SK-N-SH treated with all-trans-retinoic acid at 6 μM for 48 hours (cell line): ENCODE measurements around the gene DPF3.
"Not testable (repeated sequence)": the region's sequence is repeated elsewhere in the genome, so short reads cannot be mapped to it uniquely, and the experiment has no call there.

ENCODE experiments used
- ATAC-seq: fragments of 200-7000 bp; cut with Tn5 transposase; 3 replicates; pipeline ENCODE4 v1.9.1; 2020; ENCODE audit warnings: mild to moderate bottlenecking, moderate library complexity
- ARNTL ChIP-seq: fragments of 450-650 bp; formaldehyde crosslinking; IDR thresholded peaks from 2 replicates; pipeline ENCODE4 v1.5.0; 2020; ENCODE audit warnings: low read depth, mild to moderate bottlenecking, moderate library complexity, borderline replicate concordance
- BACH2 ChIP-seq: fragments of 250-450 bp; sonication (Bioruptor Pico); IDR thresholded peaks from 2 replicates; pipeline ENCODE4 v1.9.0; 2021; ENCODE audit warnings: mild to moderate bottlenecking, borderline replicate concordance
- ESRRG ChIP-seq: fragments of 250-450 bp; sonication (Bioruptor Pico); IDR thresholded peaks from 2 replicates; pipeline ENCODE4 v1.6.1; 2021; ENCODE audit warnings: mild to moderate bottlenecking
- GLIS3 ChIP-seq: fragments of 250-450 bp; sonication (Bioruptor Pico); IDR thresholded peaks from 2 replicates; pipeline ENCODE4 v1.5.0; 2020; ENCODE audit warnings: mild to moderate bottlenecking, moderate library complexity
- ISL1 ChIP-seq: fragments of 250-450 bp; sonication (Bioruptor Pico); IDR thresholded peaks from 2 replicates; pipeline ENCODE4 v2.1.2; 2022; ENCODE audit warnings: mild to moderate bottlenecking, moderate library complexity
- OSR1 ChIP-seq: fragments of 250-450 bp; sonication (Bioruptor Pico); IDR thresholded peaks from 2 replicates; pipeline ENCODE4 v1.8.0; 2022; ENCODE audit warnings: moderate library complexity, mild to moderate bottlenecking, inconsistent platforms
- PPARA ChIP-seq: fragments of 250-450 bp; sonication (Bioruptor Pico); IDR thresholded peaks from 2 replicates; pipeline ENCODE4 v1.5.0; 2020; ENCODE audit warnings: mild to moderate bottlenecking, borderline replicate concordance
- RARB ChIP-seq: fragments of 250-450 bp; sonication (Bioruptor Pico); IDR thresholded peaks from 2 replicates; pipeline ENCODE4 v1.8.0; 2021; ENCODE audit warnings: mild to moderate bottlenecking, moderate library complexity
- SNAI2 ChIP-seq: fragments of 250-450 bp; sonication (Bioruptor Pico); IDR thresholded peaks from 2 replicates; pipeline ENCODE4 v1.5.0; 2020; ENCODE audit warnings: mild to moderate bottlenecking, moderate library complexity
- TCF4 ChIP-seq: fragments of 250-450 bp; sonication (Bioruptor Pico); IDR thresholded peaks from 2 replicates; pipeline ENCODE4 v1.8.0; 2021; ENCODE audit warnings: mild to moderate bottlenecking, moderate library complexity, borderline replicate concordance
- TOX ChIP-seq: fragments of 250-450 bp; sonication (Bioruptor Pico); IDR thresholded peaks from 2 replicates; pipeline ENCODE4 v1.8.0; 2021; ENCODE audit warnings: mild to moderate bottlenecking, moderate library complexity, borderline replicate concordance
- ZC3H10 ChIP-seq: fragments of 250-450 bp; sonication (Bioruptor Pico); IDR thresholded peaks from 2 replicates; pipeline ENCODE4 v1.5.1; 2021; ENCODE audit warnings: mild to moderate bottlenecking, moderate library complexity
- ZFP3 ChIP-seq: fragments of 250-450 bp; sonication (Bioruptor Pico); IDR thresholded peaks from 2 replicates; pipeline ENCODE4 v1.5.0; 2020; ENCODE audit warnings: mild to moderate bottlenecking, moderate library complexity
- ZFP30 ChIP-seq: fragments of 450-650 bp; formaldehyde crosslinking; IDR thresholded peaks from 2 replicates; pipeline ENCODE4 v1.5.0; 2022; ENCODE audit warnings: mild to moderate bottlenecking, moderate library complexity
- ZNF565 ChIP-seq: fragments of 450-650 bp; formaldehyde crosslinking; conservative IDR thresholded peaks from 2 replicates; pipeline ENCODE4 v1.5.0; 2020; ENCODE audit warnings: low read depth, mild to moderate bottlenecking, moderate library complexity
- ZNF70 ChIP-seq: fragments of 450-650 bp; formaldehyde crosslinking; IDR thresholded peaks from 2 replicates; pipeline ENCODE4 v1.5.0; 2020; ENCODE audit warnings: mild to moderate bottlenecking, moderate library complexity
- ZNF8 ChIP-seq: fragments of 450-650 bp; formaldehyde crosslinking; IDR thresholded peaks from 2 replicates; pipeline ENCODE4 v1.5.0; 2020; ENCODE audit warnings: mild to moderate bottlenecking, moderate library complexity
- TF ChIP-seq, protein P1 (sequence below): fragments of 250-450 bp; sonication (Bioruptor Pico); IDR thresholded peaks from 2 replicates; pipeline ENCODE4 v1.5.1; 2020; ENCODE audit warnings: low read depth, mild to moderate bottlenecking, moderate library complexity
- TF ChIP-seq, protein P2 (sequence below): fragments of 250-450 bp; sonication (Bioruptor Pico); IDR thresholded peaks from 2 replicates; pipeline ENCODE4 v1.5.0; 2020; ENCODE audit warnings: mild to moderate bottlenecking, moderate library complexity
- TF ChIP-seq, protein P3 (sequence below): fragments of 250-450 bp; sonication (Bioruptor Pico); IDR thresholded peaks from 2 replicates; pipeline ENCODE4 v1.5.1; 2021; ENCODE audit warnings: mild to moderate bottlenecking, moderate library complexity
- TF ChIP-seq, protein P4 (sequence below): fragments of 250-450 bp; sonication (Bioruptor Pico); IDR thresholded peaks from 2 replicates; pipeline ENCODE4 v1.8.0; 2021; ENCODE audit warnings: low read depth, mild to moderate bottlenecking, moderate library complexity, borderline replicate concordance

The DPF3 gene

DNA sequence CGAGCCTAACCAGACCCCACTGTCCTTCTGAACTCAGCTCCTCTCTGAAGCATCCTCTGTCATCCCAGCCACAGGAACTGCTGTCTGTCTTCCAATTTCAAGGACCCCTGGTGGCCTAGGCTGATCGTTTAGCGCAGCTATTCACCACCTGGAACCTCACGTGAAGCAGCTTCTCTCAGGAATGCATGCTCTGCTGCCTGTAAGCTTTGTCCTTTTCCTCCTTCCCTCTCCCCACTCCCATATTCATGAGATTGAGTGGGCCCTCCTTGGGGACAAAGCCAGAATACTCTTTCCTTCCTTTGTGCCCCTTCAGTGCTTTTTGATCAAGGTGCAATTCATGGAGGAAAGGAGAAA, 17.2 kb downstream of the DPF3 start:
- 0 out of 3 replicates have a peak, but pooled peaks have one; percentile 24 for ATAC-seq

DNA sequence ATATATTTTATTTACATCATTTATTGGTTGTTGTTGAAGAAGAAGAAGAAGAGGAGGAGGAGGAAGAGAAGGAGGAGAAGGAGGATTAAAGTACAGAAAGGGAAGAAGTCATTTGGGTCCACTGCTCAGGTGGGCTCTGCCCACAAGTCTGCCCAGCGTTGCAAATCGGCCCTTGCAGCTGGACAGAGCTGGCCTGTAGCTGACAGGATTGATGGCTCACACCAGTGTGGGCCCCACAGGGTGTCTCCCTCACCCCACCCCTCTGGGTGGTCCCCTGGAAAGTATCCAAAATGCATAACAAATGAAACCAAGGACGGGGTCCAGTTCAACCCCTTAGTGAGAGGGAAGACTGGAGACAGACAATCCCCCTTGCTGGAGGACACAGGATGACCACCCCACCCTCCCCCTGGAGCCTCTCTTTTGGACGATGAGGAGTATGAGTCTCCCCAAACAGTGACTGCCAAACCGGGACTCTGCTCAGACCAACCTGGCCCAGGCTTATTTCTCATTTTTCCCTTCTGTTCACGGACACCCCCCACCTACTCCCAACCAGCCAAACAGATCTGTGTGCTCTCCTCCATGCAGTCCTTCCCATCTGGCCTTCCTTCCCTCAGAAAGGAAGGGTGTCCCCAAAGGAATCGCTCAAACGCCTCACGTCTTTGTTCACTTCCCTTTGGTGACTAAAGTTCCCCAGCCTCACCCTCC, 17.7 kb downstream of the DPF3 start:
- ATAC-seq: no peak
- TF ChIP-seq ZFP30 (CRISPR knock-in tag): no peak
- TF ChIP-seq TCF4 (CRISPR knock-in tag): no peak
- TF ChIP-seq OSR1 (CRISPR knock-in tag): no peak
- TF ChIP-seq ZNF565 (CRISPR knock-in tag): no peak
- no peak for TF ChIP-seq ARNTL (CRISPR knock-in tag)
- TF ChIP-seq, protein P1, sequence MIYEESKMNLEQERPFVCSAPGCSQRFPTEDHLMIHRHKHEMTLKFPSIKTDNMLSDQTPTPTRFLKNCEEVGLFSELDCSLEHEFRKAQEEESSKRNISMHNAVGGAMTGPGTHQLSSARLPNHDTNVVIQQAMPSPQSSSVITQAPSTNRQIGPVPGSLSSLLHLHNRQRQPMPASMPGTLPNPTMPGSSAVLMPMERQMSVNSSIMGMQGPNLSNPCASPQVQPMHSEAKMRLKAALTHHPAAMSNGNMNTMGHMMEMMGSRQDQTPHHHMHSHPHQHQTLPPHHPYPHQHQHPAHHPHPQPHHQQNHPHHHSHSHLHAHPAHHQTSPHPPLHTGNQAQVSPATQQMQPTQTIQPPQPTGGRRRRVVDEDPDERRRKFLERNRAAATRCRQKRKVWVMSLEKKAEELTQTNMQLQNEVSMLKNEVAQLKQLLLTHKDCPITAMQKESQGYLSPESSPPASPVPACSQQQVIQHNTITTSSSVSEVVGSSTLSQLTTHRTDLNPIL: no peak
- no peak for TF ChIP-seq ESRRG (CRISPR knock-in tag)
- TF ChIP-seq TOX (CRISPR knock-in tag): no peak
- TF ChIP-seq ZC3H10 (CRISPR knock-in tag): no peak
- TF ChIP-seq ZNF8: no peak

More for the DNA sequence above, 17.2 kb downstream of the DPF3 start:
- TF ChIP-seq GLIS3 (CRISPR knock-in tag) (no peak), BACH2 (CRISPR knock-in tag) (no peak), TCF4 (CRISPR knock-in tag) (no peak), PPARA (CRISPR knock-in tag) (no peak)
- TF ChIP-seq, protein P1: no peak
- TF ChIP-seq, all 23 proteins: peak for 0

DNA sequence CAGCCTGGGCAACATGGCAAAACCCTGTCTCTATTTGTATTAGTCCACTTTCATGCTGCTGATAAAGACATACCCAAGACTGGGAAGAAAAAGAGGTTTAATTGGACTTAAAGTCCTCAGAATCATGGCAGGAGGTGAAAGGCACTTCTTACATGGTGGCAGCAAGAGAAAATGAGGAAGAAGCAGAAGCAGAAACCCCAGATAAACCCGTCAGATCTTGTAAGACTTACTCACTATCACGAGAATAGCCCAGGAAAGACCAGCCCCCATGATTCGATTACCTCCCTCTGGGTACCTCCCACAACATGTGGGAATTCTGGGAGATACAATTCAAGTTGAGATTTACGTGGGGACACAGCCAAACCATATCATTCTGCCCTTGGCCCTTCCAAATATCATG, 23.0 kb downstream of the DPF3 start:
- not testable (repeated sequence) for ATAC-seq

DNA sequence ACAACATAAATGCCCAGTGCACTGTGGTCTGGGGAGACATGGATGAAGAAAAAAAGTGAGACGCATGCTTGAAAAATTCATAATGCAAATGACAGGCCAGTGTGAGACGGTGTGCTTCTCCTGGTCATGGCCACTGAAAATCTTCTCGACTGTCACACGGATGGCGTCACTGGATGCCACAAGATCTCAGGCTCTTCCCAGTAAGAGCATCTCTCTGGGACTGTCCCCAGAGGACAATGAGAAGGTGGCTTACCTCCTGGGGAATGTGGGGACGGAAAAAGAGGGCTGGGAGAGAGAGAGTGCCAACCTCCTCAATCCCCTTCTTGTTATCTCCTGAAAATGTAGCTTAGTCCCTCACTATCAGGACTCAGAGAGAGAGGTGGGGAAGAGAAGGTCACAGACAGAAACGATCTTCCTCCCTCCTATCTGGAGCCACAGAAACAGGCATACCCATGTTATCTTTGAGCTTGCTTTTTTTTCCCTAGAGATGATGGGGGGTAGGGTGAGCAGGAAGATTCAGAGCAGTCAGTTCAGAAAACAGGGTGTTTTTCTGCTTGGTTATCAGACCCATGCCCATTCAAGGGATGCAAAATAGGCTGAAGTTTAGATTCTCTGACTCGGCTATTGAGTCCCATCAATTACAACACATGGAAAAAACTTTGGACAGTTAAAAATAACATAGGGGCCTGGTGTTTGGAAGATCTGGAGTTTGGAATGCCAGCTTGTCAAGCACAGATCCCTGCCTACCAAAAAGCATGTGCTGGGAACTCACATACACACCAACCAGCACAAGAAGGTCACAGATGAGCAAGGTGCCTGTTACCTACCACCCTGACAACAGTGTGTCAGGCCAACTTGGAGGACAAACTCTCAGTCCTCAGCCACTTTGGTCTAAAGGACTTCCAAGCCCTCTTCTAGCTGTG, 24.2 kb downstream of the DPF3 start:
- no peak for ATAC-seq
- TF ChIP-seq ESRRG (CRISPR knock-in tag): no peak
- TF ChIP-seq ZNF565 (CRISPR knock-in tag): no peak
- TF ChIP-seq, protein P2, sequence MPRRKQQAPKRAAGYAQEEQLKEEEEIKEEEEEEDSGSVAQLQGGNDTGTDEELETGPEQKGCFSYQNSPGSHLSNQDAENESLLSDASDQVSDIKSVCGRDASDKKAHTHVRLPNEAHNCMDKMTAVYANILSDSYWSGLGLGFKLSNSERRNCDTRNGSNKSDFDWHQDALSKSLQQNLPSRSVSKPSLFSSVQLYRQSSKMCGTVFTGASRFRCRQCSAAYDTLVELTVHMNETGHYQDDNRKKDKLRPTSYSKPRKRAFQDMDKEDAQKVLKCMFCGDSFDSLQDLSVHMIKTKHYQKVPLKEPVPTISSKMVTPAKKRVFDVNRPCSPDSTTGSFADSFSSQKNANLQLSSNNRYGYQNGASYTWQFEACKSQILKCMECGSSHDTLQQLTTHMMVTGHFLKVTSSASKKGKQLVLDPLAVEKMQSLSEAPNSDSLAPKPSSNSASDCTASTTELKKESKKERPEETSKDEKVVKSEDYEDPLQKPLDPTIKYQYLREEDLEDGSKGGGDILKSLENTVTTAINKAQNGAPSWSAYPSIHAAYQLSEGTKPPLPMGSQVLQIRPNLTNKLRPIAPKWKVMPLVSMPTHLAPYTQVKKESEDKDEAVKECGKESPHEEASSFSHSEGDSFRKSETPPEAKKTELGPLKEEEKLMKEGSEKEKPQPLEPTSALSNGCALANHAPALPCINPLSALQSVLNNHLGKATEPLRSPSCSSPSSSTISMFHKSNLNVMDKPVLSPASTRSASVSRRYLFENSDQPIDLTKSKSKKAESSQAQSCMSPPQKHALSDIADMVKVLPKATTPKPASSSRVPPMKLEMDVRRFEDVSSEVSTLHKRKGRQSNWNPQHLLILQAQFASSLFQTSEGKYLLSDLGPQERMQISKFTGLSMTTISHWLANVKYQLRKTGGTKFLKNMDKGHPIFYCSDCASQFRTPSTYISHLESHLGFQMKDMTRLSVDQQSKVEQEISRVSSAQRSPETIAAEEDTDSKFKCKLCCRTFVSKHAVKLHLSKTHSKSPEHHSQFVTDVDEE: no peak

DNA sequence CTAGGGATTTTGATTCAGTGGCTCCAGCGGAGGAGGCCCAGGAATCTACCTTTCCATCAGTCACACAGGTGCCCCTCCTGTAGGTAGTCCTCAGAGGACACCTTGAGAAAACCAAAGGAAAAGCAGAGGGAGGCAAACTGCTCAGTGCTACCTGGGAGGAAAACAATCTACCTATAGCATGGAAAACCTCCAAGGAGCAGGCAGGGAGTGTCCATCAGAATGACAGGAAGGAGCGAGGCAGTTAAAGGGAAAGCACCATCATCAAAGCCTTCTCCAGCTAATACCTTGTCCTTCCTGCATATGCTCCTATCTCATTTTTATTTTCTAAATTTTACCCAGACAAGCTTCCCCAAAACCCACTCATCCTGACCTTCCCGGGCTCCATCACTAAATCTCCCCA, 25.4 kb downstream of the DPF3 start:
- ATAC-seq: no peak
- TF ChIP-seq GLIS3 (CRISPR knock-in tag): no peak
- TF ChIP-seq PPARA (CRISPR knock-in tag): no peak
- TF ChIP-seq TCF4 (CRISPR knock-in tag): no peak
- TF ChIP-seq OSR1 (CRISPR knock-in tag): no peak
- no peak for TF ChIP-seq ZNF70 (CRISPR knock-in tag)
- TF ChIP-seq ZNF565 (CRISPR knock-in tag): no peak
- no peak for TF ChIP-seq ZNF8
- no peak for TF ChIP-seq SNAI2
- TF ChIP-seq ZC3H10 (CRISPR knock-in tag): no peak
- TF ChIP-seq ZFP3 (CRISPR knock-in tag): no peak
- TF ChIP-seq, protein P3, sequence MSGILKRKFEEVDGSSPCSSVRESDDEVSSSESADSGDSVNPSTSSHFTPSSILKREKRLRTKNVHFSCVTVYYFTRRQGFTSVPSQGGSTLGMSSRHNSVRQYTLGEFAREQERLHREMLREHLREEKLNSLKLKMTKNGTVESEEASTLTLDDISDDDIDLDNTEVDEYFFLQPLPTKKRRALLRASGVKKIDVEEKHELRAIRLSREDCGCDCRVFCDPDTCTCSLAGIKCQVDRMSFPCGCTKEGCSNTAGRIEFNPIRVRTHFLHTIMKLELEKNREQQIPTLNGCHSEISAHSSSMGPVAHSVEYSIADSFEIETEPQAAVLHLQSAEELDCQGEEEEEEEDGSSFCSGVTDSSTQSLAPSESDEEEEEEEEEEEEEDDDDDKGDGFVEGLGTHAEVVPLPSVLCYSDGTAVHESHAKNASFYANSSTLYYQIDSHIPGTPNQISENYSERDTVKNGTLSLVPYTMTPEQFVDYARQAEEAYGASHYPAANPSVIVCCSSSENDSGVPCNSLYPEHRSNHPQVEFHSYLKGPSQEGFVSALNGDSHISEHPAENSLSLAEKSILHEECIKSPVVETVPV (CRISPR knock-in tag): no peak
- no peak for TF ChIP-seq RARB (CRISPR knock-in tag)
- TF ChIP-seq, protein P1: no peak
- no peak for TF ChIP-seq ISL1 (CRISPR knock-in tag)
- TF ChIP-seq, protein P4, sequence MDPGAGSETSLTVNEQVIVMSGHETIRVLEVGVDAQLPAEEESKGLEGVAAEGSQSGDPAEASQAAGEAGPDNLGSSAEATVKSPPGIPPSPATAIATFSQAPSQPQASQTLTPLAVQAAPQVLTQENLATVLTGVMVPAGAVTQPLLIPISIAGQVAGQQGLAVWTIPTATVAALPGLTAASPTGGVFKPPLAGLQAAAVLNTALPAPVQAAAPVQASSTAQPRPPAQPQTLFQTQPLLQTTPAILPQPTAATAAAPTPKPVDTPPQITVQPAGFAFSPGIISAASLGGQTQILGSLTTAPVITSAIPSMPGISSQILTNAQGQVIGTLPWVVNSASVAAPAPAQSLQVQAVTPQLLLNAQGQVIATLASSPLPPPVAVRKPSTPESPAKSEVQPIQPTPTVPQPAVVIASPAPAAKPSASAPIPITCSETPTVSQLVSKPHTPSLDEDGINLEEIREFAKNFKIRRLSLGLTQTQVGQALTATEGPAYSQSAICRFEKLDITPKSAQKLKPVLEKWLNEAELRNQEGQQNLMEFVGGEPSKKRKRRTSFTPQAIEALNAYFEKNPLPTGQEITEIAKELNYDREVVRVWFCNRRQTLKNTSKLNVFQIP (CRISPR knock-in tag): no peak
